Right atrium auricular region (tissue), 2 donors: ENCODE results near the gene DYNLRB1. TPM values are rescaled to one million over a fixed set of nuclear protein-coding genes. Genes with fewer than 3 reads are reported as not detected.

ENCODE experiments used
- DNase-seq: peaks from one replicate; pipeline ENCODE4 v3.0.0-alpha.2; 2019; ENCODE audit warnings: low spot score
- H3K27ac ChIP-seq, 2 donors: fragments of 200-600 bp; sonication (generic); 1 replicate in 1 of 2; 2 replicates in 1 of 2; pipeline ENCODE4 v1.5.1; 2016 to 2019
- H3K27me3 ChIP-seq, 2 donors: fragments of 200-600 bp; sonication (generic); one replicate each; pipeline versions ENCODE4 v1.5.1 to v1.6.0; 2017 to 2019
- H3K36me3 ChIP-seq: fragments of 200-600 bp; sonication (generic); one replicate; pipeline ENCODE4 v1.5.1; 2016
- H3K4me1 ChIP-seq, 2 donors: fragments of 200-600 bp; sonication (generic); one replicate each; pipeline versions ENCODE4 v1.5.1 to v1.6.0; 2017 to 2019
- H3K4me3 ChIP-seq, 2 donors: fragments of 200-600 bp; sonication (generic); 1 replicate in 1 of 2; 2 replicates in 1 of 2; pipeline ENCODE4 v1.5.1; 2017 to 2019; ENCODE audit warnings: mild to moderate bottlenecking in 1 of 2, moderate library complexity in 1 of 2
- H3K9me3 ChIP-seq, 2 donors: fragments of 200-600 bp; sonication (generic); one replicate each; pipeline ENCODE4 v1.5.1; 2019
- total RNA-seq, 2 donors: library from RNA; depleted of rRNA; stranded (reverse); fragments of >200 nt; gene quantifications; one replicate each; pipeline ENCODE4 v1.1.0, GENCODE V29; 2016
- TF ChIP-seq, protein P1 (sequence below), 2 donors: fragments of 200-600 bp; sonication (generic); IDR thresholded peaks; one replicate each; pipeline ENCODE4 v1.5.1; 2019; ENCODE audit warnings: antibody characterized with exemption in 2 of 2

DYNLRB1 gene
- total RNA-seq, 2 donors from 2014 or later = 189 to 252 TPM

DNA sequence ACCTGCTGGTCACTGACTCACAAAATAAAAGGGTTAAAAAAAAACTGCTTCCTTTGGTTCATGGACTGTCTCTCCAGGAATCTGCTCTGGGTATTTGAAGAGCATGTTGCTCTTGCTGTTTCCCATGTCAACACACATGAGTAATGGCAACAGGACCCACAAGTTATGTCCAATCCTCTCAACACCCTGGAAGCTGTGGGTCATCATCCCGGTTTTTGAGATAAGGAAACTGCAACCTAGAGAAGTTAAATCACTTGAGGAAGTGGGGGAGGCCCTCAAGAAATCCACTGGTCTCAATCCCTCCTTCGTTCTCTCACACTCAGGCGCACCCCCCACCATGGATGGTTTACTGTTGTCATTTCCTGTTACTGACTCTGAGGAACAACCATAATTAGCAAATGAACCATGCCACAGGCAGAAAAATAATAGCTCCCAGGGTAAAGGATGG is 54.7 kb downstream of the DYNLRB1 start:
- Histone ChIP-seq H3K4me1 (no peaks in the 10 kb centered on the region), H3K27ac (no peak overlapping the region), H3K27me3 (no peaks in the 10 kb centered on the region), H3K9me3 (no peaks in the 10 kb centered on the region), H3K4me3 (no peak overlapping the region), H3K36me3 (peaks cover 27% of the 10 kb centered on the region)
- no peak for DNase-seq
- TF ChIP-seq, protein P1, sequence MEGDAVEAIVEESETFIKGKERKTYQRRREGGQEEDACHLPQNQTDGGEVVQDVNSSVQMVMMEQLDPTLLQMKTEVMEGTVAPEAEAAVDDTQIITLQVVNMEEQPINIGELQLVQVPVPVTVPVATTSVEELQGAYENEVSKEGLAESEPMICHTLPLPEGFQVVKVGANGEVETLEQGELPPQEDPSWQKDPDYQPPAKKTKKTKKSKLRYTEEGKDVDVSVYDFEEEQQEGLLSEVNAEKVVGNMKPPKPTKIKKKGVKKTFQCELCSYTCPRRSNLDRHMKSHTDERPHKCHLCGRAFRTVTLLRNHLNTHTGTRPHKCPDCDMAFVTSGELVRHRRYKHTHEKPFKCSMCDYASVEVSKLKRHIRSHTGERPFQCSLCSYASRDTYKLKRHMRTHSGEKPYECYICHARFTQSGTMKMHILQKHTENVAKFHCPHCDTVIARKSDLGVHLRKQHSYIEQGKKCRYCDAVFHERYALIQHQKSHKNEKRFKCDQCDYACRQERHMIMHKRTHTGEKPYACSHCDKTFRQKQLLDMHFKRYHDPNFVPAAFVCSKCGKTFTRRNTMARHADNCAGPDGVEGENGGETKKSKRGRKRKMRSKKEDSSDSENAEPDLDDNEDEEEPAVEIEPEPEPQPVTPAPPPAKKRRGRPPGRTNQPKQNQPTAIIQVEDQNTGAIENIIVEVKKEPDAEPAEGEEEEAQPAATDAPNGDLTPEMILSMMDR (IDR thresholded peaks at IDR 0.05) = no peak

GRCh38 chr20:34571753-34572152 is 55.5 kb downstream of the DYNLRB1 start:
- no peaks in the 10 kb centered on the region for H3K4me1 ChIP-seq
- no peak overlapping the region for H3K27ac ChIP-seq
- H3K36me3 ChIP-seq = peaks cover 27% of the 10 kb centered on the region
- TF ChIP-seq, protein P1 (IDR thresholded peaks at IDR 0.05) = no peak
- no peak for DNase-seq
- H3K4me3 ChIP-seq = no peak overlapping the region
- no peaks in the 10 kb centered on the region for H3K9me3 ChIP-seq
- H3K27me3 ChIP-seq = no peaks in the 10 kb centered on the region

DNA sequence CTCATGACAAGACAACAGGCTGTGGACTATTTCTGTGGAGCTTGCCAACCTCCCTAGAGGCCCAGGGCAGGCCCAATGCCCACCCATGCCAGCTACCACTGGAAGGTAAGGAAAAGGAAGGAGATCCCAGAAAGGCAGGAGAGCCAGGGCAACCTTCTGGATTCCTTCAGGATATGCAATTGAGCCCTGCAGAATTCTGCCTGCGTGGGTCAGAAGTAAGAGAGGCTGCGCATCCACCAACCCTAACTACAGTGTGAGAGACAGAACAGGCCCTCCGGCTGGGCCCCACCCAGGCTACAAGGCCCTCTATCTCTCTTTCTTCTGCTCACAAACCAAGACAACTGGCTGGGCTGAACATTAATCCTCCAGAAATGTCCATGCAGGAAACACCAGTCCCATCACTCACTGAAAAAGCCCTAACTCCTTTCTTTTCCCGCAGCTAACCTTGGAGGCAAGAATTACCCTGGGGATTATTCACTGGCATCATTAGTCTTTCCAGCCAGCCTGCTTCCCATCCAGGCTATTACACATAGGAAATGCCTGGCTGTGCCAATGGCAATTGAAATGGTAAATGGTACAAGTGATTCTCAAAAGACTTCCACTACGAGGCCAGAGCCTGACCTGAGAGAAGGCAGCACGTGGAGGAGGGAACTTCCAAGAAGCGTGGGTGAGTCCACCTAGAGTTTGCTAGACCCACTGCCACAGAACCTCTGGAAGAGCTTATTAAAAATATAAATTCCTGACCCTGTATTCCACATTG is 57.5 kb downstream of the DYNLRB1 start:
- DNase-seq = no peak
- peaks cover 27% of the 10 kb centered on the region for H3K36me3 ChIP-seq
- H3K27me3 ChIP-seq = no peaks in the 10 kb centered on the region
- no peak overlapping the region for H3K4me3 ChIP-seq
- TF ChIP-seq, protein P1 (IDR thresholded peaks at IDR 0.05) = no peak
- no peaks in the 10 kb centered on the region for H3K9me3 ChIP-seq
- H3K4me1 ChIP-seq = peaks cover 0 to 8% of the 10 kb centered on the region in 2 donors
- no peak overlapping the region for H3K27ac ChIP-seq

DNA sequence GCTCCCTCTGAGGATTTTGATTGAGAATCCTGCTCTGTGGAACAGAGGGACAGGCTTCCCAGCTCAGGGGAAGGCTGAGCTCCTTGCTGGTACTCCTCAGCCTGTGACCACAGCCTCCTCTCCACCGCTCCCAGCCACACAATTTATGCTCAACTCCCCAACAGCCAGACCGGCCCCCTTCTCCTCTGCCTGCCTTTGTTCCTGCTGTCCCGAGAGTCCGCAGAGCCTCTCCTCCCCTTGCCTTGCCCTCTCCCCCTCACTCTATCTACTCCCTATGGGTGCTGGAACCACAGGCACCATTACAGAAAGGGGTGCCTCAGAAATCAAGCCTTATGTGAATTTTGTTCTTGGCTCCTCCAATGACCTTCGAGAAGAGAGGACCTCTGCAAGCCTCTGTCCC is 58.2 kb downstream of the DYNLRB1 start:
- H3K36me3 ChIP-seq = peaks cover 27% of the 10 kb centered on the region
- no peak for DNase-seq

DNA sequence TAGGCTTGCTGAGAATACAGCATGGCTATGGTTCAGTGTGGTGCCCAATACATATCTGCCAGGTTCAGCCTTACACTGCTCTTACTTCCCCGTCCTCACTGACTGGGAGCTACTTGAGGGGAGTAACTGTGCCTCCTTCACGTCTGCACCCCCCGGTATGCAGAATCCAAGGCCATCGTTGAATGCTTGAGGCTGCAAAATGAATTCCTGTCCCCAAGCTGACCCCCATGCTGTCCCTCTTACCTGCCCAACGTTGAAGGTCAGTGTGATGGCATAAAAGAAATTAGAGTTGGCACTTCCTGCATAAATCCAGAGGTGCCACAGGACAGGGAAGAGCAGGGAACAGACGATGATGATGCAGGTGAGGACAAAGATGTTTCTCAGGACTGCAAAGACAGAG is 58.6 kb downstream of the DYNLRB1 start:
- Histone ChIP-seq H3K4me3 (no peak overlapping the region), H3K9me3 (no peaks in the 10 kb centered on the region), H3K27me3 (no peaks in the 10 kb centered on the region), H3K36me3 (peaks cover 27% of the 10 kb centered on the region), H3K4me1 (peaks cover 0 to 18% of the 10 kb centered on the region in 2 donors), H3K27ac (no peak overlapping the region)
- TF ChIP-seq, protein P1 (IDR thresholded peaks at IDR 0.05) = no peak
- no peak for DNase-seq

More for the DNA sequence above, 58.2 kb downstream of the DYNLRB1 start:
- Histone ChIP-seq H3K9me3 (no peaks in the 10 kb centered on the region), H3K27ac (no peak overlapping the region), H3K4me1 (peaks cover 0 to 15% of the 10 kb centered on the region in 2 donors), H3K27me3 (no peaks in the 10 kb centered on the region), H3K4me3 (no peak overlapping the region)
- TF ChIP-seq, protein P1 (IDR thresholded peaks at IDR 0.05) = no peak
